ENCODE measurements around the gene ARHGAP4. TPM values are rescaled to one million over a fixed set of nuclear protein-coding genes. Genes with fewer than 3 reads are reported as not detected.

The ARHGAP4 gene
- total RNA-seq, 1 experiment from 2014 or later, result 67.4 TPM

- no peaks in the 10 kb centered on the region for H3K4me1 ChIP-seq (ENCODE audit: control insufficient read depth in 1 of 2, insufficient read depth in 2 of 2, low read length in 2 of 2)
- H3K9me3 ChIP-seq (ENCODE audit: control insufficient read depth in 1 of 2, insufficient read depth in 1 of 2, low read depth in 1 of 2, low read length in 2 of 2), result no peaks in the 10 kb centered on the region
- DNase-seq (ENCODE audit: low read depth, low spot score) (no peak), ATAC-seq (no peak)
- intact Hi-C loops (cut with micrococcal nuclease), result no loop called here
- no peaks in the 10 kb centered on the region for H4K20me1 ChIP-seq (ENCODE audit: insufficient read depth)
- no peak overlapping the region for H2AFZ ChIP-seq (ENCODE audit: low read depth, low read length, poor library complexity, severe bottlenecking)
- no peak for TF ChIP-seq RAD21 (IDR thresholded peaks at IDR 0.05; ENCODE audit: low read depth)
- no peak for TF ChIP-seq ZBTB33 (IDR thresholded peaks at IDR 0.05; ENCODE audit: extremely low read depth, insufficient replicate concordance, low read length)
- TF ChIP-seq SP1 (IDR thresholded peaks at IDR 0.05; ENCODE audit: low read depth), result no peak
- no peak for TF ChIP-seq TCF7L2 (IDR thresholded peaks at IDR 0.05; ENCODE audit: borderline replicate concordance, extremely low read depth, insufficient read depth, insufficient read length)
- no peak for TF ChIP-seq POLR2A (IDR thresholded peaks at IDR 0.05; ENCODE audit: borderline replicate concordance, extremely low read depth, insufficient read depth, insufficient read length)
- TF ChIP-seq FOSL1 (IDR thresholded peaks at IDR 0.05; ENCODE audit: low read depth), result no peak
- no peak for TF ChIP-seq CEBPB (IDR thresholded peaks at IDR 0.05; ENCODE audit: low read depth)
- POLR2A ChIA-PET, result no interaction called here
- no peak overlapping the region for H3K4me2 ChIP-seq (ENCODE audit: low read length)
- no peak overlapping the region for H3K9ac ChIP-seq (ENCODE audit: low read length)
- CTCF ChIA-PET, result interaction anchor here (1.5 kb wide), 1 partner anchor 14 kb away, joined by 4 read pairs; no protein-coding TSS in a partner anchor
- no peaks in the 10 kb centered on the region for H3K9me2 ChIP-seq (ENCODE audit: insufficient read depth)
- H3K27me3 ChIP-seq (ENCODE audit: insufficient read depth, low read length), result no peaks in the 10 kb centered on the region
- peaks cover 10 to 15% of the 10 kb centered on the region in 2 experiments; a peak in 3 of 4 replicates for H3K36me3 ChIP-seq (ENCODE audit: control insufficient read depth in 1 of 2, insufficient read depth in 2 of 2, low read length in 2 of 2)
- no TSS peak for BruUV-seq (replicated peaks)
- no peak overlapping the region for H3K4me3 ChIP-seq (replicated peaks in 1 of 2; ENCODE audit: low read depth in 1 of 2, low read length in 2 of 2)
- H3K27ac ChIP-seq (ENCODE audit: low read depth, low read length), result no peak overlapping the region
- H3K79me2 ChIP-seq (ENCODE audit: insufficient read depth, low read length), result peaks cover 51% of the 10 kb centered on the region
- RAD21 ChIA-PET (ENCODE audit: low non-redundant PET in 1 of 2, low total read pairs in 2 of 2, uncharacterized antibody in 2 of 2, unreplicated experiment in 2 of 2), result no interaction called here
Observed at GRCh38 chrX:153961292-153961691, 35.2 kb upstream of the ARHGAP4 start.

GRCh38 chrX:153960786-153961185, 34.7 kb upstream of the ARHGAP4 start:
- no TSS peak for BruUV-seq (replicated peaks)
- peaks cover 10 to 15% of the 10 kb centered on the region in 2 experiments; a peak in 3 of 4 replicates for H3K36me3 ChIP-seq (ENCODE audit: control insufficient read depth in 1 of 2, insufficient read depth in 2 of 2, low read length in 2 of 2)
- ATAC-seq (no peak), DNase-seq (ENCODE audit: low read depth, low spot score) (no peak)
- no peaks in the 10 kb centered on the region for H4K20me1 ChIP-seq (ENCODE audit: insufficient read depth)
- ChIA-PET RAD21 (ENCODE audit: low non-redundant PET in 1 of 2, low total read pairs in 2 of 2, uncharacterized antibody in 2 of 2, unreplicated experiment in 2 of 2) (no interaction called here), CTCF (interaction anchor here (1.5 kb wide), 1 partner anchor 13 kb away, joined by 4 read pairs; no protein-coding TSS in a partner anchor), POLR2A (no interaction called here)
- H3K27me3 ChIP-seq (ENCODE audit: insufficient read depth, low read length), result no peaks in the 10 kb centered on the region
- H3K79me2 ChIP-seq (ENCODE audit: insufficient read depth, low read length), result peaks cover 46% of the 10 kb centered on the region
- no peak overlapping the region for H3K27ac ChIP-seq (ENCODE audit: low read depth, low read length)
- H3K4me3 ChIP-seq (replicated peaks in 1 of 2; ENCODE audit: low read depth in 1 of 2, low read length in 2 of 2), result no peak overlapping the region
- no peak overlapping the region for H3K9ac ChIP-seq (ENCODE audit: low read length)
- TF ChIP-seq SP1 (IDR thresholded peaks at IDR 0.05; ENCODE audit: low read depth) (no peak), JUND (IDR thresholded peaks at IDR 0.05) (no peak), RAD21 (IDR thresholded peaks at IDR 0.05; ENCODE audit: low read depth) (no peak), ZNF274 (IDR thresholded peaks at IDR 0.05; ENCODE audit: low read depth, low read length) (no peak), REST (IDR thresholded peaks at IDR 0.05; ENCODE audit: low read depth) (no peak)
- no peak overlapping the region for H3K4me2 ChIP-seq (ENCODE audit: low read length)
- no peak overlapping the region for H2AFZ ChIP-seq (ENCODE audit: low read depth, low read length, poor library complexity, severe bottlenecking)
- H3K4me1 ChIP-seq (ENCODE audit: control insufficient read depth in 1 of 2, insufficient read depth in 2 of 2, low read length in 2 of 2), result no peaks in the 10 kb centered on the region
- no peaks in the 10 kb centered on the region for H3K9me2 ChIP-seq (ENCODE audit: insufficient read depth)
- intact Hi-C loops (cut with micrococcal nuclease), result no loop called here
- no peaks in the 10 kb centered on the region for H3K9me3 ChIP-seq (ENCODE audit: control insufficient read depth in 1 of 2, insufficient read depth in 1 of 2, low read depth in 1 of 2, low read length in 2 of 2)
